AG09319 (cell line): Measurements from ENCODE around the gene RRAS2.

Experiments
- DNase-seq: peaks from one replicate; pipeline ENCODE4 v3.0.0-alpha.2; 2010; ENCODE audit warnings: low read depth; ENCODE audit errors: extremely low read depth
- TF ChIP-seq, protein P1 (sequence below): IDR thresholded peaks from 2 replicates; pipeline ENCODE4 v1.5.1; 2011; ENCODE audit warnings: low read depth, mild to moderate bottlenecking, inconsistent platforms, low read length, moderate library complexity

The RRAS2 gene

DNA sequence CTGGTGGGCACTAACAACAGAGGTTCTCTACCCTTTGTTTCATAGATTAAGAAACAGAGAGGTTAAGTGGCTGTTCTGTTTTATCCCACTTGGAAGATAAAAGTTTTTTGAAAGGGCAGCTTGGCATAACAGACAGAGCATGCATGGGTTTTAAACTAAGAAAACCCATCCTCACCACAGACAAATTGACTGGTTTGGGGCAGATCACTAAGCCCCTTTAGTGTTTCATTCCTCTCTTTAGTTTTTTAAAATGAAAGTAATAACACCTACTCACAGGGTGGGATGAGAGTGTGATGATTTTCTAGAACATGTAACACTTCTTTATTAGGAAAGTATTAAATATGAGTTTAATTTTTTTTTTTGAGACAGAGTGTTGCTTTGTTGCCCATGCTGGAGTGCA lies 12.3 kb upstream of the RRAS2 start:
- no peak for DNase-seq
- TF ChIP-seq, protein P1, sequence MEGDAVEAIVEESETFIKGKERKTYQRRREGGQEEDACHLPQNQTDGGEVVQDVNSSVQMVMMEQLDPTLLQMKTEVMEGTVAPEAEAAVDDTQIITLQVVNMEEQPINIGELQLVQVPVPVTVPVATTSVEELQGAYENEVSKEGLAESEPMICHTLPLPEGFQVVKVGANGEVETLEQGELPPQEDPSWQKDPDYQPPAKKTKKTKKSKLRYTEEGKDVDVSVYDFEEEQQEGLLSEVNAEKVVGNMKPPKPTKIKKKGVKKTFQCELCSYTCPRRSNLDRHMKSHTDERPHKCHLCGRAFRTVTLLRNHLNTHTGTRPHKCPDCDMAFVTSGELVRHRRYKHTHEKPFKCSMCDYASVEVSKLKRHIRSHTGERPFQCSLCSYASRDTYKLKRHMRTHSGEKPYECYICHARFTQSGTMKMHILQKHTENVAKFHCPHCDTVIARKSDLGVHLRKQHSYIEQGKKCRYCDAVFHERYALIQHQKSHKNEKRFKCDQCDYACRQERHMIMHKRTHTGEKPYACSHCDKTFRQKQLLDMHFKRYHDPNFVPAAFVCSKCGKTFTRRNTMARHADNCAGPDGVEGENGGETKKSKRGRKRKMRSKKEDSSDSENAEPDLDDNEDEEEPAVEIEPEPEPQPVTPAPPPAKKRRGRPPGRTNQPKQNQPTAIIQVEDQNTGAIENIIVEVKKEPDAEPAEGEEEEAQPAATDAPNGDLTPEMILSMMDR = no peak

DNA sequence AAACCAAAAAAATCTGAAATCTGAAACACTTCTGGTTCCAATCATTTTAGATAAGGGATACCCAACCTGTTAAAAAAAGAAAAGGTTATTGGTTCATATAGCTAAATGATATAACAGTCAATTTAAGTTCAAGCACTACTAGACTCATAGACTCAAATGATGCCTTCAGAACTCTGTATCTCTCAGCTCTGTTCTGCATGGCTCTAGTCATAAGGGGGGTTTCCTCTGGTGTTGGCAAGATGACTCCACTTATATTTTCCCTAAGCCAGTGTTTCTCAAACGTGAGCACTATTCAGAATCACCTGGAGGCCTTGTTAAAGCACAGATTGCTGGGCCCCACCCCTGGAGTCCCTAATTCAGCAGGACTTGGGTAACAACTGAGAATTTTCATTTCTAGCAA lies 11.5 kb upstream of the RRAS2 start:
- TF ChIP-seq, protein P1 = no peak
- DNase-seq = no peak

DNA sequence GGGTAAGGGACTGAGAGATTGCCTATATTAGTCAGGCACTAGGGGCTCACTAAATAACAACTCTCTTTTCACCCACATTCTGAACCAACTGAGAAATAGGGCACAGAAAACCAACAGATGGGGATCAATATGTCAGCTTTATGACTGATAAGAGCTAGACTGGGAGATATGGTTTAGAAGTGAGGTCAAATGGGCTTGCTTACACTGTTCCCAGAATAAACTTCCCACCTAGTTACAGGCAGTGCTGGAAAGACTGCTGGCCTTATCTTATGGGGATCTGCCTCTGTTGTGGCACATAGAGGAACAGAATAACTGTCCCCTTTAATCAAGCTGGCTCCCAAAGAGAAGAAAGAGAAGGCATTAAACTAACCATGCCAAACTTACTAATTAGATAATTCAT lies 10.6 kb upstream of the RRAS2 start:
- no peak for DNase-seq
- TF ChIP-seq, protein P1 = no peak

DNA sequence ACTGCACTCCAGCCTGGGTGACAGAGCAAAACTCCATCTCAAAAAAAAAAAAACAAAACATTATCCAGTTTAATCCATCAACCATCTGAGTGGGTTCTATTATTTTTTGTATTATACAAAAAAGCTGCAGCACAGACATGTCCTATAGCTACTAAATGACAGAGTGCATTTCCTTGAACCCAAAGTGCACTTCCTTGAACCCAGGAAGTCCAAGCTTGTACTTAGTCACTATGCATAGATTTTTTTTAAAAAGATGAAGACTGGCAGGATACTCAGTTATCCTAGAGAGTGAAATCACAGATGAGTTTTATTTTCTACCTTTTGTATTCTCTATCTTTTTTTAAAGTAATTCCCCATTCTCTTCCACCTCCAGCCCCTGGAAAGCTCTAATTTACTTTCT lies 8.0 kb upstream of the RRAS2 start:
- TF ChIP-seq, protein P1 = no peak
- no peak for DNase-seq

DNA sequence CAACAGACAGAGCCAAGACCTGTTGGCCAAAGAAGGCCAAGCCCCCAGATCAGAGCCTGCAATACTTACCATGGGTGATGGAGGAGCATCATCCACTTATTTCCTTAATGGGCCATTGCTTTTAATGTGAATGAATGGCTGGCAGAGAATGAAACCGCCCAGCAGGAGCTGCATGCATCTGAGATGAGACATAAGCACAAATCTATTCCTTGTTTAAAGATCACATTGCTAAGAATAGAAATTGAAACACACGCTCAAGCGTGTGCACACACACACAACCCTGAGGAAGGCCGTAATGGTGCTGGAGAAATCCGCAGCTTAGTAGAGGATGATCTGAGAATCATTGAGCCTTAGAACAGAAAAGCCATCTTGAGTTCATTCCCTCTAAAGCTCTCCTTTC lies 5.3 kb upstream of the RRAS2 start:
- TF ChIP-seq, protein P1 = no peak
- no peak for DNase-seq

DNA sequence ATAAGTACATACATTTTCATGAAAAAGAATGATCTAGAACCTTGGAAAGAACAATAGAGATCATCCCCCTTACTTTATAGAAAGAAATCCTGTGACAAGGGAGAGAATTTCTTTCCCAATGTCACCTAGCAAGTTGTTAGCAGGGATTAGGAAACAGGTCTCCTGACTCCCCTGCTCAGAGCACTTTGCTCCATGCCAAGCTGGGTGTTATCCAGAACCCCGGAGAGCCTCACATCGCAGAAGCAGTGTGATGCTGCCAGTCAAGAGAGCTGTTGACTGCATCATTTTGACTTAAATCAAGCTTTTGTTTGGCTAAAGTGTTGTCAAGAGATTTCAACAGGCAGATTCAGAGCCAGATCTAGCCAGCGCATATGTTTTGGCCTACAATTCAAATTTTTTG lies 3.6 kb upstream of the RRAS2 start:
- TF ChIP-seq, protein P1 = no peak
- DNase-seq = no peak

DNA sequence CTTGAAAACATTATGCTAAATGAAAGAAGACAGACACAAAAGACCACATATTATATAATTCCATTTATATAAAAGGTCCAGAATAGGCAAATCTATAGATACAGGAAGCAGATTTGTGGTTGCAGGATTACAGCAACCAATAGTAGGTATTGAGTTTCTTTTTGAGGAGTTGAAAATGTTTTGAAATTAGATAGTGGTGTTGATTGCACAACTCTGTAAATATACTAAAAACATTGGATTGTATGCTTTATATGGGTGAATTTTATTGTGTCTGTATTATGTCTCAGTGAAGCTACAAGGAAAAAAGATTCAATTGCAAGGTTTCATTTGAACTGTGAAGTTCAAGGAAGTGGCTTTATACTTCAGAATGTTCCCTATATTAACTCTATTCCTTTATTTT lies 3.0 kb upstream of the RRAS2 start:
- no peak for DNase-seq
- TF ChIP-seq, protein P1 = no peak
